ENCODE measurements around the gene CCDC15. TPM values are rescaled to one million over a fixed set of nuclear protein-coding genes. Genes with fewer than 3 reads are reported as not detected.
A peak's percentile ranks its signal among the peaks of the same experiment; 100 is the strongest.

Gene CCDC15
- total and polyA plus RNA-seq, 2 of the 13 experiments (the other 11 are each of a cell fraction or from before 2014, with no cell fraction given), result 2.2 to 4.6 TPM

DNA sequence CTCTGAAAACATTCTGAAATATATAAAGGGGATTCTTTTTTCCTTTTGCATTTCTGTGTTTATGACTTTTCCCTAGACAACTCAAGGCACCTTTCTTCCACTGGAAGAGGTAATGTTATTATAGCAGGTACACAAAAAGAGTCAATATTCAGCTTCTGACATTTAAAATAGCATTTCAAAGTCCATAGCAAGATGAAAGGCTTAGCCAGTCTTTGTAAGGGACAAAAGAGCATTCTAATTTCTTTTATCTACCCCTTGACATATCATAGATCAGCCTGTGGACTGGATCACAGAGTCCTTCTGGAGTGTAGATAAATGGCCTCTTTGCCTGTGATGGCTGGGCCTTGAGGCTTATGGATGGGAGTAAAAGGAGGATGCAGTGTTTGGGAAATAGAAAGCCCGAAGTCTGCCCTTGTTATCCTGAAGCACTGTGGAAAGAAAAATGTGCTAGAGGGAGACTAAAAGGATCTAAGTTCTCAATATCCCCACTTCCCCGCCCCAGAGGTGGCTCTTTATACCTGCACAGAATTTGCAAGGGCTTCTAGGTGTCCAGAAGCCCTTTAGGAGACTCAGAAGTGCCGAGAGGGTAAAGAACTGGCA, 16.6 kb upstream of the CCDC15 start (continued):
- TF ChIP-seq, protein P1, sequence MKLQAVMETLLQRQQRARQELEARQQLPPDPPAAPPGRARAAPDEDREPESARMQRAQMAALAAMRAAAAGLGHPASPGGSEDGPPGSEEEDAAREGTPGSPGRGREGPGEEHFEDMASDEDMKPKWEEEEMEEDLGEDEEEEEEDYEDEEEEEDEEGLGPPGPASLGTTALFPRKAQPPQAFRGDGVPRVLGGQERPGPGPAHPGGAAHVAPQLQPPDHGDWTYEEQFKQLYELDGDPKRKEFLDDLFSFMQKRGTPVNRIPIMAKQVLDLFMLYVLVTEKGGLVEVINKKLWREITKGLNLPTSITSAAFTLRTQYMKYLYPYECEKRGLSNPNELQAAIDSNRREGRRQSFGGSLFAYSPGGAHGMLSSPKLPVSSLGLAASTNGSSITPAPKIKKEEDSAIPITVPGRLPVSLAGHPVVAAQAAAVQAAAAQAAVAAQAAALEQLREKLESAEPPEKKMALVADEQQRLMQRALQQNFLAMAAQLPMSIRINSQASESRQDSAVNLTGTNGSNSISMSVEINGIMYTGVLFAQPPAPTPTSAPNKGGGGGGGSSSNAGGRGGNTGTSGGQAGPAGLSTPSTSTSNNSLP (IDR thresholded peaks at IDR 0.05; ENCODE audit: low read depth, low read length), result peak; percentile 85
- TF ChIP-seq ELF3 (CRISPR knock-in tag; IDR thresholded peaks at IDR 0.05) (0 out of 2 replicates have a peak, but pooled peaks have one; percentile 15), GATA4 (IDR thresholded peaks at IDR 0.05; ENCODE audit: borderline replicate concordance, low read depth) (peak; percentile 39; the same call in 1 of the 2 replicates), YY1 (IDR thresholded peaks at IDR 0.05; ENCODE audit: insufficient read depth, insufficient replicate concordance, low read depth, low read length) (peak; percentile 41), NR2C2 (CRISPR knock-in tag; IDR thresholded peaks at IDR 0.05; ENCODE audit: borderline replicate concordance) (no peak), ZSCAN30 (CRISPR knock-in tag; IDR thresholded peaks at IDR 0.05) (no peak), SOX5 (CRISPR knock-in tag; IDR thresholded peaks at IDR 0.05; ENCODE audit: borderline replicate concordance) (peak; percentile 87), ISL2 (CRISPR knock-in tag; IDR thresholded peaks at IDR 0.05) (peak; percentile 38; the same call in 1 of the 2 replicates), PAWR (CRISPR knock-in tag; IDR thresholded peaks at IDR 0.05; ENCODE audit: borderline replicate concordance) (no peak)
- TF ChIP-seq, protein P2, sequence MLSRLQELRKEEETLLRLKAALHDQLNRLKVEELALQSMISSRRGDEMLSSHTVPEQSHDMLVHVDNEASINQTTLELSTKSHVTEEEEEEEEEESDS (CRISPR knock-in tag; IDR thresholded peaks at IDR 0.05; ENCODE audit: borderline replicate concordance), result no peak
- TF ChIP-seq, protein P3, sequence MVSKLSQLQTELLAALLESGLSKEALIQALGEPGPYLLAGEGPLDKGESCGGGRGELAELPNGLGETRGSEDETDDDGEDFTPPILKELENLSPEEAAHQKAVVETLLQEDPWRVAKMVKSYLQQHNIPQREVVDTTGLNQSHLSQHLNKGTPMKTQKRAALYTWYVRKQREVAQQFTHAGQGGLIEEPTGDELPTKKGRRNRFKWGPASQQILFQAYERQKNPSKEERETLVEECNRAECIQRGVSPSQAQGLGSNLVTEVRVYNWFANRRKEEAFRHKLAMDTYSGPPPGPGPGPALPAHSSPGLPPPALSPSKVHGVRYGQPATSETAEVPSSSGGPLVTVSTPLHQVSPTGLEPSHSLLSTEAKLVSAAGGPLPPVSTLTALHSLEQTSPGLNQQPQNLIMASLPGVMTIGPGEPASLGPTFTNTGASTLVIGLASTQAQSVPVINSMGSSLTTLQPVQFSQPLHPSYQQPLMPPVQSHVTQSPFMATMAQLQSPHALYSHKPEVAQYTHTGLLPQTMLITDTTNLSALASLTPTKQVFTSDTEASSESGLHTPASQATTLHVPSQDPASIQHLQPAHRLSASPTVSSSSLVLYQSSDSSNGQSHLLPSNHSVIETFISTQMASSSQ (IDR thresholded peaks at IDR 0.05; ENCODE audit: low read depth), result no peak
- TF ChIP-seq, protein P3 (CRISPR knock-in tag; IDR thresholded peaks at IDR 0.05; ENCODE audit: borderline replicate concordance), result no peak
- TF ChIP-seq, protein P4, sequence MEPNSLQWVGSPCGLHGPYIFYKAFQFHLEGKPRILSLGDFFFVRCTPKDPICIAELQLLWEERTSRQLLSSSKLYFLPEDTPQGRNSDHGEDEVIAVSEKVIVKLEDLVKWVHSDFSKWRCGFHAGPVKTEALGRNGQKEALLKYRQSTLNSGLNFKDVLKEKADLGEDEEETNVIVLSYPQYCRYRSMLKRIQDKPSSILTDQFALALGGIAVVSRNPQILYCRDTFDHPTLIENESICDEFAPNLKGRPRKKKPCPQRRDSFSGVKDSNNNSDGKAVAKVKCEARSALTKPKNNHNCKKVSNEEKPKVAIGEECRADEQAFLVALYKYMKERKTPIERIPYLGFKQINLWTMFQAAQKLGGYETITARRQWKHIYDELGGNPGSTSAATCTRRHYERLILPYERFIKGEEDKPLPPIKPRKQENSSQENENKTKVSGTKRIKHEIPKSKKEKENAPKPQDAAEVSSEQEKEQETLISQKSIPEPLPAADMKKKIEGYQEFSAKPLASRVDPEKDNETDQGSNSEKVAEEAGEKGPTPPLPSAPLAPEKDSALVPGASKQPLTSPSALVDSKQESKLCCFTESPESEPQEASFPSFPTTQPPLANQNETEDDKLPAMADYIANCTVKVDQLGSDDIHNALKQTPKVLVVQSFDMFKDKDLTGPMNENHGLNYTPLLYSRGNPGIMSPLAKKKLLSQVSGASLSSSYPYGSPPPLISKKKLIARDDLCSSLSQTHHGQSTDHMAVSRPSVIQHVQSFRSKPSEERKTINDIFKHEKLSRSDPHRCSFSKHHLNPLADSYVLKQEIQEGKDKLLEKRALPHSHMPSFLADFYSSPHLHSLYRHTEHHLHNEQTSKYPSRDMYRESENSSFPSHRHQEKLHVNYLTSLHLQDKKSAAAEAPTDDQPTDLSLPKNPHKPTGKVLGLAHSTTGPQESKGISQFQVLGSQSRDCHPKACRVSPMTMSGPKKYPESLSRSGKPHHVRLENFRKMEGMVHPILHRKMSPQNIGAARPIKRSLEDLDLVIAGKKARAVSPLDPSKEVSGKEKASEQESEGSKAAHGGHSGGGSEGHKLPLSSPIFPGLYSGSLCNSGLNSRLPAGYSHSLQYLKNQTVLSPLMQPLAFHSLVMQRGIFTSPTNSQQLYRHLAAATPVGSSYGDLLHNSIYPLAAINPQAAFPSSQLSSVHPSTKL (CRISPR knock-in tag; IDR thresholded peaks at IDR 0.05), result peak; percentile 72
- TF ChIP-seq, protein P5, sequence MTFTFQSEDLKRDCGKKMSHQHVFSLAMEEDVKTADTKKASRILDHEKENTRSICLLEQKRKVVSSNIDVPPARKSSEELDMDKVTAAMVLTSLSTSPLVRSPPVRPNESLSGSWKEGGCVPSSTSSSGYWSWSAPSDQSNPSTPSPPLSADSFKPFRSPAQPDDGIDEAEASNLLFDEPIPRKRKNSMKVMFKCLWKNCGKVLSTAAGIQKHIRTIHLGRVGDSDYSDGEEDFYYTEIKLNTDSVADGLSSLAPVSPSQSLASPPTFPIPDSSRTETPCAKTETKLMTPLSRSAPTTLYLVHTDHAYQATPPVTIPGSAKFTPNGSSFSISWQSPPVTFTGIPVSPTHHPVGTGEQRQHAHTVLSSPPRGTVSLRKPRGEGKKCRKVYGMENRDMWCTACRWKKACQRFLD (CRISPR knock-in tag; IDR thresholded peaks at IDR 0.05; ENCODE audit: borderline replicate concordance), result no peak
- TF ChIP-seq, protein P6, sequence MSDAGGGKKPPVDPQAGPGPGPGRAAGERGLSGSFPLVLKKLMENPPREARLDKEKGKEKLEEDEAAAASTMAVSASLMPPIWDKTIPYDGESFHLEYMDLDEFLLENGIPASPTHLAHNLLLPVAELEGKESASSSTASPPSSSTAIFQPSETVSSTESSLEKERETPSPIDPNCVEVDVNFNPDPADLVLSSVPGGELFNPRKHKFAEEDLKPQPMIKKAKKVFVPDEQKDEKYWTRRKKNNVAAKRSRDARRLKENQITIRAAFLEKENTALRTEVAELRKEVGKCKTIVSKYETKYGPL (CRISPR knock-in tag; IDR thresholded peaks at IDR 0.05), result no peak

All from HepG2 (cell line).